Left renal pelvis (tissue), 4 donors: ENCODE results near the gene RBM42. TPM values are rescaled to one million over a fixed set of nuclear protein-coding genes. Genes with fewer than 3 reads are reported as not detected.

Source experiments
- polyA plus RNA-seq, 4 donors: library from polyadenylated mRNA; unstranded; fragments of 120-200 nt; gene quantifications; one replicate each; pipeline ENCODE4 v1.2.1, GENCODE V29; 2013; ENCODE audit not compliant: insufficient read length in 4 of 4

Gene RBM42
- polyA plus RNA-seq, 4 donors, result 49.1 to 81.9 (median 57.7) TPM

Other genes with a start within 250 kb of the RBM42 start
- 1 to 10 TPM in 1 of 4 donors, under 1 TPM in 3; 0.19 to 1.4 (median 0.47) TPM for gene FFAR2, start 180.8 kb upstream of the RBM42 start, polyA plus RNA-seq
- 1 to 10 TPM in 1 of 4 donors, under 1 TPM in 3; 0.36 to 1.9 (median 0.59) TPM for gene KRTDAP, start 138.6 kb upstream of the RBM42 start, polyA plus RNA-seq
- gene DMKN, start 115.4 kb upstream of the RBM42 start, polyA plus RNA-seq, result 100 to 1,000 TPM in 1 of 4 donors, 10 to 100 TPM in 3; 59.7 to 123 (median 83.8) TPM
- under 1 TPM in 1 of 4 donors, not detected in 3; 0.11 TPM for gene SBSN, start 100.7 kb upstream of the RBM42 start, polyA plus RNA-seq
- not detected for gene GAPDHS, start 95.6 kb upstream of the RBM42 start, polyA plus RNA-seq
- gene TMEM147, start 83.4 kb upstream of the RBM42 start, polyA plus RNA-seq, result 100 to 1,000 TPM in 1 of 4 donors, 10 to 100 TPM in 3; 58.7 to 102 (median 86.6) TPM
- gene ATP4A, start 65.4 kb upstream of the RBM42 start, polyA plus RNA-seq, result under 1 TPM in 1 of 4 donors, not detected in 3; 0.14 TPM
- gene PMIS2, start 42.9 kb upstream of the RBM42 start, polyA plus RNA-seq, result not detected
- gene HAUS5, start 16.3 kb upstream of the RBM42 start, polyA plus RNA-seq, result 10 to 100 TPM; 23.2 to 39.6 (median 25.3) TPM
- gene ETV2, start 12.7 kb downstream of the RBM42 start, polyA plus RNA-seq, result 1 to 10 TPM; 1.7 to 3.3 (median 2.3) TPM
- gene COX6B1, start 19.3 kb downstream of the RBM42 start, polyA plus RNA-seq, result 100 to 1,000 TPM; 224 to 359 (median 312) TPM
- 10 to 100 TPM in 3 of 4 donors, under 1 TPM in 1; 0.53 to 67.8 (median 21.8) TPM for gene UPK1A, start 37.5 kb downstream of the RBM42 start, polyA plus RNA-seq
- under 1 TPM; 0.27 to 0.63 (median 0.49) TPM for gene ZBTB32, start 75.5 kb downstream of the RBM42 start, polyA plus RNA-seq
- gene KMT2B, start 89.0 kb downstream of the RBM42 start, polyA plus RNA-seq, result 10 to 100 TPM; 25.1 to 42.0 (median 32.8) TPM
- gene IGFLR1, start 113.4 kb downstream of the RBM42 start, polyA plus RNA-seq, result 1 to 10 TPM; 2.6 to 4.3 (median 3.1) TPM
- 10 to 100 TPM; 17.2 to 22.0 (median 18.6) TPM for gene U2AF1L4, start 116.4 kb downstream of the RBM42 start, polyA plus RNA-seq
- 10 to 100 TPM; 43.4 to 71.8 (median 61.9) TPM for gene PSENEN, start 116.6 kb downstream of the RBM42 start, polyA plus RNA-seq
- 10 to 100 TPM in 2 of 4 donors, 1 to 10 TPM in 2; 6.0 to 14.2 (median 9.3) TPM for gene LIN37, start 119.5 kb downstream of the RBM42 start, polyA plus RNA-seq
- 100 to 1,000 TPM in 1 of 4 donors, 10 to 100 TPM in 3; 24.8 to 111 (median 29.2) TPM for gene HSPB6, start 128.0 kb downstream of the RBM42 start, polyA plus RNA-seq
- 10 to 100 TPM; 12.8 to 24.3 (median 17.3) TPM for gene PROSER3, start 129.1 kb downstream of the RBM42 start, polyA plus RNA-seq
- gene ARHGAP33, start 146.5 kb downstream of the RBM42 start, polyA plus RNA-seq, result 10 to 100 TPM; 18.4 to 43.8 (median 26.5) TPM
- gene PRODH2, start 183.8 kb downstream of the RBM42 start, polyA plus RNA-seq, result 10 to 100 TPM in 3 of 4 donors, under 1 TPM in 1; 0.41 to 51.0 (median 25.1) TPM
- 100 to 1,000 TPM in 3 of 4 donors, 1 to 10 TPM in 1; 2.9 to 185 (median 128) TPM for gene NPHS1, start 223.5 kb downstream of the RBM42 start, polyA plus RNA-seq
- 10 to 100 TPM in 2 of 4 donors, 1 to 10 TPM in 2; 1.8 to 12.4 (median 10.1) TPM for gene KIRREL2, start 227.9 kb downstream of the RBM42 start, polyA plus RNA-seq
- gene APLP1, start 239.5 kb downstream of the RBM42 start, polyA plus RNA-seq, result 10 to 100 TPM; 23.6 to 48.5 (median 31.7) TPM